Right lobe of liver (tissue), 6 donors: ENCODE measurements around the gene ADAM8. TPM values are rescaled to one million over a fixed set of nuclear protein-coding genes. Genes with fewer than 3 reads are reported as not detected.

Source experiments
- ATAC-seq, 4 donors: fragments of 200-7000 bp; cut with Tn5 transposase; one replicate each; pipeline ENCODE4 v1.9.1; 2020; ENCODE audit warnings: mild to moderate bottlenecking in 4 of 4, moderate library complexity in 4 of 4
- DNase-seq, 3 donors: peaks; one replicate each; pipeline ENCODE4 v3.0.0-alpha.2; 2020
- H3K27ac ChIP-seq, 3 donors: fragments of 200-600 bp; one replicate each; pipeline ENCODE4 v1.8.0; 2022
- H3K27me3 ChIP-seq, 2 donors: fragments of 200-600 bp; one replicate each; pipeline ENCODE4 v1.8.0; 2022
- H3K36me3 ChIP-seq, 4 donors: fragments of 200-600 bp; sonication (generic) in 1 of 4; one replicate each; pipeline versions ENCODE4 v1.5.1 to v1.8.0; 2017 to 2022; ENCODE audit warnings: control low read depth in 1 of 4
- H3K4me1 ChIP-seq, 4 donors: fragments of 200-600 bp; sonication (generic) in 1 of 4; one replicate each; pipeline versions ENCODE4 v1.5.1 to v1.8.0; 2017 to 2022; ENCODE audit warnings: control low read depth in 1 of 4
- H3K4me3 ChIP-seq, 3 donors: fragments of 200-600 bp; one replicate each; pipeline ENCODE4 v1.8.0; 2022
- H3K9me3 ChIP-seq, 4 donors: fragments of 200-600 bp; sonication (generic) in 1 of 4; one replicate each; pipeline versions ENCODE4 v1.5.1 to v1.8.0; 2017 to 2022; ENCODE audit warnings: control low read depth in 1 of 4
- CTCF ChIP-seq, 4 donors: fragments of 200-600 bp in 3 of 4; fragments of 450-650 bp in 1 of 4; IDR thresholded peaks; one replicate each; pipeline versions ENCODE4 v1.5.1 to v1.8.0; 2016 to 2022; ENCODE audit warnings: antibody characterized with exemption in 4 of 4, mild to moderate bottlenecking in 2 of 4
- POLR2A ChIP-seq: fragments of 450-650 bp; IDR thresholded peaks from one replicate; pipeline ENCODE4 v1.6.1; 2017; ENCODE audit warnings: antibody characterized with exemption, mild to moderate bottlenecking
- WGBS: methylation state at CpG from one replicate; pipeline ENCODE4 v1.1.6; 2018; ENCODE audit warnings: low coverage, low lambda C conversion rate; ENCODE audit not compliant: insufficient coverage; ENCODE audit errors: missing lambda C conversion rate; 5-methylcytosine and 5-hydroxymethylcytosine counted together
- intact Hi-C, 2 donors: fragments of 100-400 bp; cut with DNase I; formaldehyde crosslinking; loops; one replicate each; pipeline versions ENCODE4 v1.11.2 to v1.14.1; 2022
- total RNA-seq, 6 experiments: library from RNA; depleted of rRNA in 2 of 6; stranded (reverse); fragments of >200 nt in 2 of 6; fragmentation: NEBNext Ultra II Directional in 3 of 6; extraction: Animal tissue kit (Norgen Biotek cat#: 25700) in 3 of 6; gene quantifications; one replicate each; pipeline versions ENCODE4 v1.1.0 to v1.2.4, GENCODE V29; 2016 to 2023
- donor health status: DM: no; HTN: yes; CAD: no.
- donor health status: DM: no; HTN: no; CAD: no.
- donor health status: DM: no; HTN: no; CAD: no.
- donor health status: DM: no; HTN: yes; CAD: no.
- donor health status: DM: no; HTN: yes; CAD: no.

ADAM8 gene
- total RNA-seq, 6 experiments from 2014 or later = 2.6 to 8.8 (median 5.2) TPM

GRCh38 chr10:133306097-133306476 lies 29.4 kb upstream of the ADAM8 start:
- Histone ChIP-seq H3K4me1 (peaks cover 0 to 35% (median 9%) of the 10 kb centered on the region in 4 donors), H3K36me3 (peaks cover 0 to 4% (median 2%) of the 10 kb centered on the region in 4 donors), H3K9me3 (no peaks in the 10 kb centered on the region), H3K4me3 (no peak overlapping the region), H3K27me3 (no peaks in the 10 kb centered on the region), H3K27ac (peak overlapping the region in 2 of 3 donors; percentile 29 to 60)
- DNase-seq (no peak), ATAC-seq (no peak)
- intact Hi-C loops = no loop called here
- TF ChIP-seq CTCF (IDR thresholded peaks at IDR 0.05) = no peak
- TF ChIP-seq POLR2A = no peak
- 90% methylated on average over 2 of the region's 5 CpGs for WGBS

- H3K4me1 ChIP-seq = peaks cover 0 to 22% (median 5%) of the 10 kb centered on the region in 4 donors
- H3K36me3 ChIP-seq = peaks cover 0 to 27% (median 16%) of the 10 kb centered on the region in 4 donors
- no peak overlapping the region for H3K27ac ChIP-seq
- no peak for TF ChIP-seq POLR2A
- no peak for TF ChIP-seq CTCF (IDR thresholded peaks at IDR 0.05)
- ATAC-seq = no peak
- intact Hi-C loops = no loop called here
- H3K27me3 ChIP-seq = no peaks in the 10 kb centered on the region
- 67% methylated on average over 1 of the region's 10 CpGs for WGBS
- DNase-seq = no peak
- no peaks in the 10 kb centered on the region for H3K9me3 ChIP-seq
- no peak overlapping the region for H3K4me3 ChIP-seq
Observed at GRCh38 chr10:133303206-133303605, 26.5 kb upstream of the ADAM8 start.

- DNase-seq (no peak), ATAC-seq (peak in 1 of 4 donors; percentile 5)
- WGBS = no CpG with 5 or more reads among the region's 14 CpGs
- peaks cover 0 to 17% (median 3%) of the 10 kb centered on the region in 4 donors for H3K4me1 ChIP-seq
- no peaks in the 10 kb centered on the region for H3K9me3 ChIP-seq
- TF ChIP-seq CTCF (IDR thresholded peaks at IDR 0.05) (no peak), POLR2A (no peak)
- H3K27ac ChIP-seq = no peak overlapping the region
- peaks cover 0 to 36% (median 23%) of the 10 kb centered on the region in 4 donors for H3K36me3 ChIP-seq
- no peak overlapping the region for H3K4me3 ChIP-seq
- no peaks in the 10 kb centered on the region for H3K27me3 ChIP-seq
- intact Hi-C loops = no loop called here
Observed at GRCh38 chr10:133302230-133302629, 25.6 kb upstream of the ADAM8 start.

GRCh38 chr10:133299738-133300137 lies 23.1 kb upstream of the ADAM8 start:
- no peak overlapping the region for H3K4me3 ChIP-seq
- ATAC-seq (no peak), DNase-seq (no peak)
- H3K27me3 ChIP-seq = no peaks in the 10 kb centered on the region
- H3K4me1 ChIP-seq = peaks cover 0 to under 1% (median 0%) of the 10 kb centered on the region in 4 donors
- peaks cover 0 to 60% (median 36%) of the 10 kb centered on the region in 4 donors for H3K36me3 ChIP-seq
- no peak for TF ChIP-seq POLR2A
- TF ChIP-seq CTCF (IDR thresholded peaks at IDR 0.05) = no peak
- no peaks in the 10 kb centered on the region for H3K9me3 ChIP-seq
- intact Hi-C loops = no loop called here
- 95% methylated on average over 7 of the region's 14 CpGs for WGBS
- no peak overlapping the region for H3K27ac ChIP-seq

GRCh38 chr10:133299224-133299623 lies 22.6 kb upstream of the ADAM8 start:
- no peak overlapping the region for H3K4me3 ChIP-seq
- H3K9me3 ChIP-seq = no peaks in the 10 kb centered on the region
- H3K27me3 ChIP-seq = no peaks in the 10 kb centered on the region
- peaks cover 0 to 65% (median 41%) of the 10 kb centered on the region in 4 donors for H3K36me3 ChIP-seq
- TF ChIP-seq CTCF (IDR thresholded peaks at IDR 0.05) (no peak), POLR2A (no peak)
- intact Hi-C loops = no loop called here
- no peaks in the 10 kb centered on the region for H3K4me1 ChIP-seq
- H3K27ac ChIP-seq = no peak overlapping the region
- ATAC-seq (no peak), DNase-seq (no peak)
- 100% methylated on average over 4 of the region's 10 CpGs for WGBS
